ENCODE data around the gene PILRB. TPM values are rescaled to one million over a fixed set of nuclear protein-coding genes. Genes with fewer than 3 reads are reported as not detected.
"Not testable (repeated sequence)": the region's sequence is repeated elsewhere in the genome, so short reads cannot be mapped to it uniquely, and the experiment has no call there.

PILRB gene
- total and polyA plus RNA-seq, 2 donors from 2014 or later, result 45.0 to 76.4 TPM

DNA sequence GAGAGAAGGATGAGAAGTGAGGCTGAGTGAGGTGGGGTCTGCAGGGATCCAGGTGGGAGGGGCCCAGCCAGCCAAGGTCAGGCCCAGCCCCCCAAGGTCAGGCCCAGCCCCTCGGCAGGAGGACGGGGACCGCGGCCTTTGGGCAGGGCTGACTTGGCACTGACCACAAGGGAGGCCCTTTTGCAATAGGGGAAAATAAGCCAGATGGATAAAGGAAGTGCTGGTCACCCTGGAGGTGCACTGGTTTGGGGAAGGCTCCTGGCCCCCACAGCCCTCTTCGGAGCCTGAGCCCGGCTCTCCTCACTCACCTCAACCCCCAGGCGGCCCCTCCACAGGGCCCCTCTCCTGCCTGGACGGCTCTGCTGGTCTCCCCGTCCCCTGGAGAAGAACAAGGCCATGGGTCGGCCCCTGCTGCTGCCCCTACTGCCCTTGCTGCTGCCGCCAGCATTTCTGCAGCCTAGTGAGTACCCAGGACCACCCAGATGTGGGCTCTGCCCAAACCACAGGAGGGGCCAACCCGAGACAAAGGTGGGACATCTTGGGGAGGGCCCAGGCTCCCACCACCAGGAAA, 15.4 kb downstream of the PILRB start, which contains the start of gene PILRA:
PILRA (plus strand) TSS at position 227 of the 571 bp plus-strand sequence; CDS start at position 397, 170 bp downstream.
- Histone ChIP-seq H3K9ac (ENCODE audit: low read length in 3 of 3) (peak within 1 kb of the TSS in 1 of 3 donors; percentile 3), H3K4me1 (ENCODE audit: control insufficient read depth in 2 of 3, insufficient read depth in 2 of 3, low read depth in 1 of 3, low read length in 3 of 3) (peaks cover 0 to 3% (median 0%) of the 10 kb centered on the region in 3 donors), H3K36me3 (ENCODE audit: control insufficient read depth in 2 of 3, insufficient read depth in 3 of 3, low read length in 3 of 3) (no peaks in the 10 kb centered on the region), H3K27me3 (ENCODE audit: control insufficient read depth, insufficient read depth, low read length) (no peaks in the 10 kb centered on the region), H3K27ac (ENCODE audit: low read depth in 2 of 2, low read length in 2 of 2) (no peak within 1 kb of the TSS), H3K4me3 (ENCODE audit: low read length in 3 of 3) (peak within 1 kb of the TSS in 1 of 3 donors; percentile 28), H3K9me3 (ENCODE audit: control insufficient read depth in 2 of 3, insufficient read depth in 1 of 3, low read length in 3 of 3) (no peaks in the 10 kb centered on the region)
- TF ChIP-seq CTCF (IDR thresholded peaks at IDR 0.05; ENCODE audit: borderline replicate concordance, extremely low read depth, insufficient read depth), result no peak
- intact Hi-C loops (cut with DNase I), result no loop called here
- DNase-seq (peak in 1 of 5 donors; percentile 68), FAIRE-seq (no peak)

GRCh38 chr7:100373870-100374598, 16.1 kb downstream of the PILRB start:
- H3K4me1 ChIP-seq (ENCODE audit: control insufficient read depth in 2 of 3, insufficient read depth in 2 of 3, low read depth in 1 of 3, low read length in 3 of 3); H3K36me3 ChIP-seq (ENCODE audit: control insufficient read depth in 2 of 3, insufficient read depth in 3 of 3, low read length in 3 of 3); H3K27me3 ChIP-seq (ENCODE audit: control insufficient read depth, insufficient read depth, low read length); H3K9me3 ChIP-seq (ENCODE audit: control insufficient read depth in 2 of 3, insufficient read depth in 1 of 3, low read length in 3 of 3); FAIRE-seq; H3K27ac ChIP-seq (ENCODE audit: low read depth in 2 of 2, low read length in 2 of 2); intact Hi-C loops (cut with DNase I): not testable (repeated sequence)
- peak; percentile 5 for TF ChIP-seq CTCF (IDR thresholded peaks at IDR 0.05; ENCODE audit: borderline replicate concordance, extremely low read depth, insufficient read depth)
- H3K4me3 ChIP-seq (ENCODE audit: low read length in 3 of 3), result peak overlapping the region in 1 of 3 donors; percentile 28
- DNase-seq, result peak in 3 of 5 donors; percentile 43 to 56 (median 47)
- peak overlapping the region in 1 of 3 donors; percentile 3 for H3K9ac ChIP-seq (ENCODE audit: low read length in 3 of 3)

GRCh38 chr7:100374601-100375000, 16.7 kb downstream of the PILRB start:
- no peaks in the 10 kb centered on the region for H3K36me3 ChIP-seq (ENCODE audit: control insufficient read depth in 2 of 3, insufficient read depth in 3 of 3, low read length in 3 of 3)
- no peak for FAIRE-seq
- no peak overlapping the region for H3K9ac ChIP-seq (ENCODE audit: low read length in 3 of 3)
- intact Hi-C loops (cut with DNase I), result no loop called here
- H3K9me3 ChIP-seq (ENCODE audit: control insufficient read depth in 2 of 3, insufficient read depth in 1 of 3, low read length in 3 of 3), result no peaks in the 10 kb centered on the region
- H3K4me1 ChIP-seq (ENCODE audit: control insufficient read depth in 2 of 3, insufficient read depth in 2 of 3, low read depth in 1 of 3, low read length in 3 of 3), result peaks cover 0 to 3% (median 0%) of the 10 kb centered on the region in 3 donors
- no peak for TF ChIP-seq CTCF (IDR thresholded peaks at IDR 0.05; ENCODE audit: borderline replicate concordance, extremely low read depth, insufficient read depth)
- H3K27me3 ChIP-seq (ENCODE audit: control insufficient read depth, insufficient read depth, low read length), result no peaks in the 10 kb centered on the region
- peak in 1 of 5 donors; percentile 43 for DNase-seq
- no peak overlapping the region for H3K27ac ChIP-seq (ENCODE audit: low read depth in 2 of 2, low read length in 2 of 2)
- H3K4me3 ChIP-seq (ENCODE audit: low read length in 3 of 3), result peak overlapping the region in 1 of 3 donors; percentile 28

Measured in kidney (tissue), 14 donors.